ENCODE data around the gene ADM.

- TF ChIP-seq CTCF (IDR thresholded peaks at IDR 0.05), result no peak
- TF ChIP-seq ZFX (IDR thresholded peaks at IDR 0.05; ENCODE audit: borderline replicate concordance), result no peak
These were observed 1.4 kb downstream of the ADM start for GRCh38 chr11:10305964-10306918.
